GM10266 (cell line): ENCODE data around the gene FNDC1.

Experiments
- DNase-seq: peaks from one replicate; pipeline ENCODE4 v3.0.0; 2012; ENCODE audit errors: extremely low spot score
- CTCF ChIP-seq: IDR thresholded peaks from 2 replicates; pipeline ENCODE4 v1.5.1; 2012; ENCODE audit warnings: mild to moderate bottlenecking, low read depth; ENCODE audit not compliant: control insufficient read depth, insufficient read depth; ENCODE audit errors: missing control alignments

Gene FNDC1

GRCh38 chr6:159298840-159299239, 129.6 kb downstream of the FNDC1 start:
- no peak for TF ChIP-seq CTCF
- no peak for DNase-seq

DNA sequence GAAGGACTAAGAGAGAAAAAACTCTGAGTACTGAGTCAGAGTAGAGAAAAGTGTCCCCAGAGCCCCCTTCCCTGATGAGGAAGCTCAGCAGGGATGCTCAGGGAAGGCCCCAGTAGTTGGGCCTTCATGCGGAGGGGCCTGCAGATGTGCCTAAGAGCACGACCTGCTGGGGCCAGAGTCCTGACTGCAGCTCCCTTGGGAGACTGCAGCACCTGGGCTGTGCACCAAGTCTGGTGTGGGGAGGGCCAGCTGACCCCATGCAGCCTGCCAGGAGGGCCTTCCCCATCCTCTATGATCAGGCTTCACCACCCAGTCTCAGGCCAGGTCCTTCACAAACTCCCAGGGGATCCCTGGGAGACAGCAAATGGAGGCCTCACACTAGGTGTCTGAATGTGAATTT, 130.4 kb downstream of the FNDC1 start:
- TF ChIP-seq CTCF, result no peak
- no peak for DNase-seq

DNA sequence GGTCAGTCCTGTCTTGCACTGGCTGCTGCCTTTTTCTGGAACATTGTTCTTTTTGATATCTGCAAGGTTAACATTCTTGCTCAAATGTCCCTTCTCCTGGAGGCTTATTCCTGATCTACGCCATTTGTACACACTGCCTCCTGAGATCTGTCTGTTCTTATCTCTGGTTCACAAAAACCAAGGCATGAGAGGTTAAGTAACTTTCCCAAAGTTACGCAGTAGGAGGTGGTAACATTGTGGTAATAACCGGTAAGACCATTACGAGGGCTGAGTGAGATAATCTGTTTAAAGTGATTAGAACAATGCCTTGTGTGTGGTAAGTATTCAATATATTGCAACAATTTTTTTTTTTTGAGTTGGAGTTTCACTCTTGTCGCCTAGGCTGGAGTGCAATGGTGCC, 132.1 kb downstream of the FNDC1 start:
- no peak for TF ChIP-seq CTCF
- no peak for DNase-seq

DNA sequence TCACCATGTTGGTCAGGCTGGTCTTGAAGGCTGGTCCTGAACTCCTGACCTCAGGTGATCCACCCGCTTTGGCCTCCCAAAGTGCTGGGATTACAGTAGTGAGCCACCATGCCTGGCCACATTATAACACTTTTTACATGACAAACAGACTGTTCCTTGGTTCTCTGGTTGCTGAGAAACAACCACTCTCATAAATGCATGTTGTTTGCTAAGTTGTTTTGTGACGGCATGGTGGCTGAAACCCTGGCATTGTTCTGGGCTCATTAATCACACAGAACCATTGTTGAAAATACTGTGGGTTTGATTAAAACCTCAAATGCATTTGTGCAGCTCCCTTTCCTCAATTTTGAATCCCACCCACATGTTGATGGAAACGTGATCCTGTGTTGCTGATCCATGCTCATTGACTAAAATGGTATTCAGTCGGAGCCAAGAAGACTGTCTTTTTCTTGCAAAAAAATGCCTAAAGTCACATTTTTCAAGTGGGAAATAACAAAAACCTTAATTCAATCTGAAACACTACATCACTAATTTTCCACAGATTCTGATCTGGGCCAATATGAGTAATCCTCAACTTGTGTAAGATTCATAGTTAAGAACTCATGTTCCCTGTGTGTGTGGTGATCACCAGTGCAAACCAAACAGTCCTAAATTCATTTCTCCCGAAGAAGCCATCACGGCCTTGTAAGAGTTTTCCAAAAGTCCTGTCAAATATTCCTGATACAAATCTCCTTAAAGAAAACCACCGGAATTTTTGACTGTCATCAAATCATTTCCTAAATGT, 132.8 kb downstream of the FNDC1 start:
- no peak for TF ChIP-seq CTCF

DNA sequence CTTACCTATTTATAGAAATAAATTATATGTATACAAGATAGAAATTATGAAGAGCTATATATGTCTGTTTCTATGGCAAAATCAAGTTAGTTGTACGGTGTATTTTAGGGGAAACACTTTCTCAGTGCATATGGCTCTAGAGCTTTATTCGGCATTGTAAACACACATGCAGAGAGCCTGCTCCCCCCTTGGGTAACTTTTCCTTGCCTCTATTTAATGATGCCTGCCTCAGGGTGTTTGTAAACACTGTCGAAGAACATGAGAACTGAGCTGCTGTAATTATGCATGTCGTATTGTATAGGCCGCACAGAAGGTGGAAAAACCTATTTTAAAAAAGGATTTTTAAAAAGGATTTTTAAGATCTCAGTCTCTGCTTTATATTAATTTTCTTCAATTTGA, 133.4 kb downstream of the FNDC1 start:
- DNase-seq, result no peak
- TF ChIP-seq CTCF, result no peak

More for the DNA sequence above, 132.8 kb downstream of the FNDC1 start:
- no peak for DNase-seq

GRCh38 chr6:159303159-159303558, 134.0 kb downstream of the FNDC1 start:
- no peak for TF ChIP-seq CTCF

DNA sequence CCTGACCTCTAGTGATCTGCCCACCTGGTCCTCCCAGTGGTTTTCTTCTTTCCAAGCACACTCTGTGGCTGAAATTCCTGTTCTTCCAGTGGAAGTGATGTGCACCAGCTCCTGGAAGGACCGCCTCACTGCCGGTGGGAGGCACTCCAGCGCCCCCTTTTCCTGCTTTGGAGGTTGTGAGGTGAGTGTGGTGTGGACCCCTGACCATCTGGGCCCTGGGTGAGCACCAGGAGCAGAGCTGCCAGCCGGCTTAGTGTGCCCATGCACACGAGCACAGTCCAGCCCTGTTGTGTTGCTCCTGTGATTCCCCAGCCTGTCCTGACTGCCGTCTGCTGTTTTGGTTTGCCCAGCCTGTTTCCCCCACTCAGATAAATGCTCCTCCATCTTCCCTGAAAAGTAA, 134.6 kb downstream of the FNDC1 start:
- TF ChIP-seq CTCF, result no peak
- DNase-seq, result no peak

More at GRCh38 chr6:159303159-159303558, 134.0 kb downstream of the FNDC1 start:
- DNase-seq, result no peak
